HepG2 (cell line): Measurements from ENCODE around the gene RAET1E. TPM values are rescaled to one million over a fixed set of nuclear protein-coding genes. Genes with fewer than 3 reads are reported as not detected.

Source experiments
- AHDC1 ChIP-seq: sonication (generic); formaldehyde crosslinking; IDR thresholded peaks from 2 replicates; pipeline ENCODE4 v1.5.1; 2020; ENCODE audit warnings: mild to moderate bottlenecking, missing genetic modification reagents, borderline replicate concordance
- BRF2 ChIP-seq: sonication (generic); formaldehyde crosslinking; IDR thresholded peaks from 2 replicates; pipeline ENCODE4 v1.8.1; 2022; ENCODE audit warnings: mild to moderate bottlenecking, missing genetic modification reagents
- E2F1 ChIP-seq: sonication (generic); formaldehyde crosslinking; IDR thresholded peaks from 2 replicates; pipeline ENCODE4 v1.5.0; 2020; ENCODE audit warnings: missing genetic modification reagents
- JARID2 ChIP-seq: sonication (generic); formaldehyde crosslinking; IDR thresholded peaks from 2 replicates; pipeline ENCODE4 v1.8.1; 2023; ENCODE audit warnings: missing genetic modification reagents, inconsistent platforms; ENCODE audit not compliant: insufficient replicate concordance
- JUNB ChIP-seq: sonication (generic); formaldehyde crosslinking; IDR thresholded peaks from 2 replicates; pipeline ENCODE4 v1.8.0; 2022; ENCODE audit warnings: missing genetic modification reagents, mild to moderate bottlenecking, borderline replicate concordance
- JUND ChIP-seq: sonication (generic); formaldehyde crosslinking; IDR thresholded peaks from 2 replicates; pipeline ENCODE4 v1.8.0; 2022; ENCODE audit warnings: mild to moderate bottlenecking, missing genetic modification reagents
- RNF2 ChIP-seq: fragments of 450-650 bp; conservative IDR thresholded peaks from 2 replicates; pipeline ENCODE4 v1.6.1; 2016; ENCODE audit warnings: low read depth
- TCF12 ChIP-seq, 2 experiments: fragments of 450-650 bp in 1 of 2; sonication (generic) in 1 of 2; formaldehyde crosslinking in 1 of 2; IDR thresholded peaks; 2 replicates each; pipeline versions ENCODE4 v1.6.1 to v1.8.0; 2017 to 2022; ENCODE audit warnings: antibody characterized with exemption in 1 of 2, mild to moderate bottlenecking in 1 of 2, missing genetic modification reagents in 1 of 2, moderate library complexity in 1 of 2
- TEAD3 ChIP-seq: optimal IDR thresholded peaks from 2 replicates; pipeline ENCODE3; 2016; ENCODE audit warnings: borderline replicate concordance
- TSC22D2 ChIP-seq: sonication (generic); formaldehyde crosslinking; IDR thresholded peaks from 2 replicates; pipeline ENCODE4 v1.5.1; 2020; ENCODE audit warnings: missing genetic modification reagents, mild to moderate bottlenecking, borderline replicate concordance
- ZNF18 ChIP-seq: sonication (generic); formaldehyde crosslinking; IDR thresholded peaks from 2 replicates; pipeline ENCODE4 v1.8.0; 2022; ENCODE audit warnings: mild to moderate bottlenecking, missing genetic modification reagents; ENCODE audit not compliant: insufficient replicate concordance
- ZNF256 ChIP-seq: sonication (generic); formaldehyde crosslinking; conservative IDR thresholded peaks from 2 replicates; pipeline ENCODE4 v1.4.0; 2020; ENCODE audit warnings: missing genetic modification reagents
- ZNF333 ChIP-seq: sonication (generic); formaldehyde crosslinking; IDR thresholded peaks from 2 replicates; pipeline ENCODE4 v1.4.0; 2020; ENCODE audit warnings: mild to moderate bottlenecking, missing genetic modification reagents, borderline replicate concordance
- ZNF512 ChIP-seq: sonication (generic); formaldehyde crosslinking; IDR thresholded peaks from 2 replicates; pipeline ENCODE4 v1.4.0; 2020; ENCODE audit warnings: mild to moderate bottlenecking, missing genetic modification reagents
- ZNF782 ChIP-seq: sonication (generic); formaldehyde crosslinking; IDR thresholded peaks from 2 replicates; pipeline ENCODE4 v1.4.0; 2020; ENCODE audit warnings: missing genetic modification reagents, mild to moderate bottlenecking, borderline replicate concordance
- ZNF816 ChIP-seq: sonication (generic); formaldehyde crosslinking; IDR thresholded peaks from 2 replicates; pipeline ENCODE4 v1.8.0; 2022; ENCODE audit warnings: missing genetic modification reagents, mild to moderate bottlenecking, borderline replicate concordance
- polyA plus RNA-seq, 8 experiments: library from polyadenylated mRNA; depleted of rRNA in 3 of 8; stranded (reverse) in 7 of 8; unstranded in 1 of 8; fragments of >200 nt; fragmentation: Illumina TruSeq in 4 of 8; extraction: Trizol in 4 of 8; gene quantifications; 2 replicates each; pipeline versions ENCODE4 v1.2.1 to v1.2.3, GENCODE V29; 2011 to 2016; ENCODE audit warnings: low read depth in 4 of 8, missing spikeins in 1 of 8, mixed read lengths in 1 of 8; ENCODE audit not compliant: insufficient read depth in 1 of 8
- total RNA-seq, 5 experiments: library from RNA; depleted of rRNA; stranded (reverse); fragments of >200 nt; fragmentation: Illumina TruSeq; extraction: Trizol; gene quantifications; 2 replicates each; pipeline ENCODE4 v1.2.3, GENCODE V29; 2016; ENCODE audit warnings: low read depth in 1 of 5

RAET1E gene
- total and polyA plus RNA-seq, 2 of the 13 experiments (the other 11 are each of a cell fraction or from before 2014, with no cell fraction given) = not detected

- TF ChIP-seq ZNF18 (CRISPR knock-in tag) (no peak), JUNB (CRISPR knock-in tag) (no peak), ZNF512 (CRISPR knock-in tag) (no peak; the same call in 1 of the 2 replicates), RNF2 (no peak), TEAD3 (peak; percentile 72), E2F1 (CRISPR knock-in tag) (no peak), TSC22D2 (no peak), AHDC1 (peak; percentile 91), JUND (CRISPR knock-in tag) (peak; percentile 50; the same call in 1 of the 2 replicates), ZNF782 (CRISPR knock-in tag) (no peak), JARID2 (CRISPR knock-in tag) (no peak), ZNF816 (CRISPR knock-in tag) (no peak), TCF12 (IDR thresholded peaks at IDR 0.05) (no peak), TCF12 (CRISPR knock-in tag; IDR thresholded peaks at IDR 0.05) (no peak), ZNF333 (CRISPR knock-in tag) (no peak), BRF2 (CRISPR knock-in tag) (peak; percentile 52; the same call in 1 of the 2 replicates), ZNF256 (CRISPR knock-in tag) (no peak; the same call in 1 of the 2 replicates)
Observed at GRCh38 chr6:149860834-149861602, 36.9 kb downstream of the RAET1E start (continued).
